Calu3 (cell line): ENCODE results near the gene PRF1. TPM values are rescaled to one million over a fixed set of nuclear protein-coding genes. Genes with fewer than 3 reads are reported as not detected.

Source experiments
- BruUV-seq: library from RNA; stranded (reverse); fragments of 400-500 nt; replicated peaks from 2 replicates; lab custom pipeline; 2021; lab: Mats Ljungman, UMichigan
- CTCF ChIA-PET: fragments of 300-600 bp; sonication (Branson Sonifier 250); formaldehyde crosslinking; loops from one replicate; lab custom pipeline; 2022; ENCODE audit warnings: antibody characterized with exemption; lab: Charles Lee
- DNase-seq: peaks from one replicate; pipeline ENCODE4 v3.0.0; 2022
- H3K27ac Mint-ChIP-seq: one replicate; pipeline ENCODE4 v1.8.0; 2022; ENCODE audit warnings: mixed read lengths; ENCODE audit not compliant: unreplicated experiment
- H3K27me3 Mint-ChIP-seq: one replicate; pipeline ENCODE4 v1.8.0; 2022; ENCODE audit warnings: mixed read lengths; ENCODE audit not compliant: unreplicated experiment
- H3K36me3 Mint-ChIP-seq: one replicate; pipeline ENCODE4 v1.8.0; 2022; ENCODE audit warnings: mild to moderate bottlenecking, moderate library complexity, mixed read lengths; ENCODE audit not compliant: insufficient read depth, unreplicated experiment
- H3K4me1 Mint-ChIP-seq: one replicate; pipeline ENCODE4 v1.8.0; 2022; ENCODE audit warnings: mild to moderate bottlenecking, low read depth, mixed read lengths; ENCODE audit not compliant: unreplicated experiment
- H3K4me3 Mint-ChIP-seq: one replicate; pipeline ENCODE4 v1.8.0; 2022; ENCODE audit warnings: mild to moderate bottlenecking, low read depth, moderate library complexity, mixed read lengths; ENCODE audit not compliant: unreplicated experiment
- H3K9me3 Mint-ChIP-seq: one replicate; pipeline ENCODE4 v1.8.0; 2022; ENCODE audit warnings: low read depth, mixed read lengths; ENCODE audit not compliant: unreplicated experiment
- CTCF ChIP-seq: fragments of 200-600 bp; IDR thresholded peaks from one replicate; pipeline ENCODE4 v1.8.0; 2022; ENCODE audit warnings: antibody characterized with exemption; ENCODE audit not compliant: unreplicated experiment
- intact Hi-C: fragments of 100-400 bp; cut with micrococcal nuclease; formaldehyde crosslinking; loops from one replicate; pipeline ENCODE4 v1.10.0; 2022; ENCODE audit not compliant: unreplicated experiment
- total RNA-seq: library from RNA; stranded (reverse); gene quantifications from 2 replicates; pipeline ENCODE4 v1.2.3, GENCODE V29; 2022

Gene PRF1
- total RNA-seq, 1 experiment from 2014 or later = not detected

GRCh38 chr10:70604106-70604505, 1.6 kb upstream of the PRF1 start:
- BruUV-seq = no TSS peak
- intact Hi-C loops = no loop called here

GRCh38 chr10:70603449-70603801, 884 bp upstream of the PRF1 start:
- H3K4me1 Mint-ChIP-seq = no peaks in the 10 kb centered on the region
- no peaks in the 10 kb centered on the region for H3K9me3 Mint-ChIP-seq
- H3K36me3 Mint-ChIP-seq = no peaks in the 10 kb centered on the region
- no peak for DNase-seq
- no peak overlapping the region for H3K4me3 Mint-ChIP-seq
- CTCF ChIA-PET = no interaction called here
- no peak overlapping the region for H3K27ac Mint-ChIP-seq
- intact Hi-C loops = no loop called here
- no TSS peak for BruUV-seq
- TF ChIP-seq CTCF = no peak
- peaks cover 16% of the 10 kb centered on the region for H3K27me3 Mint-ChIP-seq

More at GRCh38 chr10:70604106-70604505, 1.6 kb upstream of the PRF1 start:
- no peak for DNase-seq
- Mint-ChIP-seq H3K27ac (no peak overlapping the region), H3K27me3 (peaks cover 16% of the 10 kb centered on the region), H3K4me3 (no peak overlapping the region), H3K4me1 (no peaks in the 10 kb centered on the region), H3K9me3 (no peaks in the 10 kb centered on the region), H3K36me3 (no peaks in the 10 kb centered on the region)
- CTCF ChIA-PET = no interaction called here
- no peak for TF ChIP-seq CTCF

- Mint-ChIP-seq H3K27ac (no peak overlapping the region), H3K4me3 (no peak overlapping the region), H3K9me3 (no peaks in the 10 kb centered on the region), H3K4me1 (no peaks in the 10 kb centered on the region), H3K27me3 (peaks cover 2% of the 10 kb centered on the region), H3K36me3 (no peaks in the 10 kb centered on the region)
- DNase-seq = no peak
- intact Hi-C loops = no loop called here
- BruUV-seq = no TSS peak
- TF ChIP-seq CTCF = no peak
- CTCF ChIA-PET = interaction anchor here (0.5 kb wide), 1 partner anchor 36 kb away, joined by 4 read pairs; no protein-coding TSS in a partner anchor
These were observed 795 bp downstream of the PRF1 start for GRCh38 chr10:70601746-70602145.

- H3K27ac Mint-ChIP-seq = no peak overlapping the region
- H3K27me3 Mint-ChIP-seq = peaks cover 5% of the 10 kb centered on the region
- H3K4me1 Mint-ChIP-seq = no peaks in the 10 kb centered on the region
- no peaks in the 10 kb centered on the region for H3K36me3 Mint-ChIP-seq
- intact Hi-C loops = no loop called here
- BruUV-seq = no TSS peak
- no peak for DNase-seq
- H3K9me3 Mint-ChIP-seq = no peaks in the 10 kb centered on the region
- H3K4me3 Mint-ChIP-seq = no peak overlapping the region
- CTCF ChIA-PET = no interaction called here
- TF ChIP-seq CTCF = no peak
These were observed 1.8 kb downstream of the PRF1 start for GRCh38 chr10:70600512-70601395.
